PC-9 (cell line): ENCODE measurements around the gene MYO5C.

ENCODE experiments used
- CTCF ChIP-seq: fragments of 200-600 bp; sonication (generic); conservative IDR thresholded peaks from 2 replicates; pipeline ENCODE4 v1.6.1; 2017; ENCODE audit warnings: mixed run types, antibody characterized with exemption, mild to moderate bottlenecking, moderate library complexity
- EZH2 ChIP-seq: fragments of 200-600 bp; sonication (generic); IDR thresholded peaks from 2 replicates; pipeline ENCODE4 v1.8.0; 2017; ENCODE audit warnings: antibody characterized with exemption, low read depth

- no peak for TF ChIP-seq CTCF
- no peak for TF ChIP-seq EZH2
Observed at GRCh38 chr15:52247461-52247860, 48.1 kb downstream of the MYO5C start.
